H9 (cell line): ENCODE measurements around the gene TBPL1. TPM values are rescaled to one million over a fixed set of nuclear protein-coding genes. Genes with fewer than 3 reads are reported as not detected.

Experiments
- DNase-seq: peaks from one replicate; pipeline ENCODE4 v3.0.0-alpha.2; 2017
- H2AFZ ChIP-seq: one replicate; pipeline ENCODE4 v1.6.1; 2013; ENCODE audit warnings: mild to moderate bottlenecking, low read length, control low read depth, moderate library complexity
- H2AK5ac ChIP-seq: 2 replicates; pipeline ENCODE4 v1.6.1; 2013; ENCODE audit warnings: low read length, control low read depth, mixed read lengths; ENCODE audit not compliant: insufficient read length
- H2BK120ac ChIP-seq: one replicate; pipeline ENCODE4 v1.6.1; 2013; ENCODE audit warnings: low read depth, mild to moderate bottlenecking, low read length, control low read depth, inconsistent platforms; ENCODE audit not compliant: poor library complexity, severe bottlenecking
- H2BK12ac ChIP-seq: 2 replicates; pipeline ENCODE4 v1.6.1; 2013; ENCODE audit warnings: low read length, control low read depth, mixed read lengths, low read depth; ENCODE audit not compliant: insufficient read length
- H2BK15ac ChIP-seq: 2 replicates; pipeline ENCODE4 v1.6.1; 2013; ENCODE audit warnings: low read depth, low read length, control low read depth
- H2BK20ac ChIP-seq: one replicate; pipeline ENCODE4 v1.6.1; 2013; ENCODE audit warnings: low read depth, mild to moderate bottlenecking, low read length, control low read depth, inconsistent platforms; ENCODE audit not compliant: poor library complexity, severe bottlenecking
- H2BK5ac ChIP-seq: 2 replicates; pipeline ENCODE4 v1.6.1; 2013; ENCODE audit warnings: low read length, control low read depth, mixed read lengths; ENCODE audit not compliant: insufficient read length
- H3K14ac ChIP-seq: 2 replicates; pipeline ENCODE4 v1.6.1; 2013; ENCODE audit warnings: low read length, control low read depth; ENCODE audit not compliant: insufficient read depth
- H3K18ac ChIP-seq: 2 replicates; pipeline ENCODE4 v1.6.1; 2013; ENCODE audit warnings: low read depth, mild to moderate bottlenecking, mixed read lengths, low read length, control low read depth; ENCODE audit not compliant: insufficient read length
- H3K23ac ChIP-seq: 2 replicates; pipeline ENCODE4 v1.6.1; 2013; ENCODE audit warnings: low read length, control low read depth, mixed read lengths, low read depth; ENCODE audit not compliant: insufficient read length
- H3K23me2 ChIP-seq: 2 replicates; pipeline ENCODE4 v1.6.1; 2013; ENCODE audit warnings: low read depth, mild to moderate bottlenecking, mixed read lengths, low read length, control low read depth; ENCODE audit not compliant: insufficient read length, poor library complexity, severe bottlenecking
- H3K27ac ChIP-seq: 2 replicates; pipeline ENCODE4 v1.5.1; 2013; ENCODE audit warnings: low read length, control low read depth, mixed read lengths, low read depth; ENCODE audit not compliant: insufficient read length
- H3K27me3 ChIP-seq: 2 replicates; pipeline ENCODE4 v1.6.1; 2013; ENCODE audit warnings: low read length, control low read depth, inconsistent platforms; ENCODE audit not compliant: insufficient read depth
- H3K4ac ChIP-seq: 2 replicates; pipeline ENCODE4 v1.6.1; 2013; ENCODE audit warnings: low read depth, mild to moderate bottlenecking, control low read depth, inconsistent platforms, low read length, moderate library complexity
- H3K4me1 ChIP-seq: 2 replicates; pipeline ENCODE4 v1.6.1; 2013; ENCODE audit warnings: low read length, control low read depth, inconsistent platforms; ENCODE audit not compliant: insufficient read depth
- H3K4me2 ChIP-seq: 2 replicates; pipeline ENCODE4 v1.6.1; 2013; ENCODE audit warnings: low read length, control low read depth, mixed read lengths; ENCODE audit not compliant: insufficient read length, insufficient read depth
- H3K56ac ChIP-seq: 2 replicates; pipeline ENCODE4 v1.6.1; 2013; ENCODE audit warnings: low read depth, mild to moderate bottlenecking, mixed read lengths, low read length, control low read depth; ENCODE audit not compliant: insufficient read length
- H3K79me1 ChIP-seq: 2 replicates; pipeline ENCODE4 v1.6.1; 2013; ENCODE audit warnings: low read depth, mild to moderate bottlenecking, moderate library complexity, low read length, control low read depth, inconsistent platforms; ENCODE audit not compliant: insufficient read depth, poor library complexity, severe bottlenecking
- H3K79me2 ChIP-seq: 2 replicates; pipeline ENCODE4 v1.6.1; 2013; ENCODE audit warnings: low read length, control low read depth, inconsistent platforms; ENCODE audit not compliant: insufficient read depth
- H3K9ac ChIP-seq: 2 replicates; pipeline ENCODE4 v1.6.1; 2013; ENCODE audit warnings: low read length, control low read depth, mixed read lengths; ENCODE audit not compliant: insufficient read length; ENCODE audit errors: extremely low read depth
- H3K9me3 ChIP-seq: one replicate; pipeline ENCODE4 v1.6.1; 2013; ENCODE audit warnings: low read depth, low read length, inconsistent platforms; ENCODE audit not compliant: control insufficient read depth
- H3T11ph ChIP-seq: one replicate; pipeline ENCODE4 v1.6.1; 2013; ENCODE audit warnings: mild to moderate bottlenecking, low read length, control low read depth, inconsistent platforms
- H4K20me1 ChIP-seq: one replicate; pipeline ENCODE4 v1.6.1; 2013; ENCODE audit not compliant: control insufficient read depth, insufficient read length, insufficient read depth
- H4K5ac ChIP-seq: 2 replicates; pipeline ENCODE4 v1.6.1; 2013; ENCODE audit warnings: low read depth, mild to moderate bottlenecking, mixed read lengths, low read length, control low read depth; ENCODE audit not compliant: insufficient read length
- H4K8ac ChIP-seq: replicated peaks from 2 replicates; pipeline ENCODE4 v1.6.1; 2013; ENCODE audit warnings: low read length, control low read depth, mixed read lengths, low read depth; ENCODE audit not compliant: insufficient read length
- H4K91ac ChIP-seq: 2 replicates; pipeline ENCODE4 v1.6.1; 2013; ENCODE audit warnings: low read depth, mild to moderate bottlenecking, moderate library complexity, mixed read lengths, low read length, control low read depth; ENCODE audit not compliant: insufficient read length
- H3K27ac Mint-ChIP-seq, 3 experiments: 2 replicates in 2 of 3; 3 replicates in 1 of 3; pipeline ENCODE4 v1.8.0; 2020 to 2021; ENCODE audit warnings: mixed read lengths in 3 of 3, mild to moderate bottlenecking in 1 of 3, moderate library complexity in 1 of 3
- H3K27me3 Mint-ChIP-seq: 2 replicates; pipeline ENCODE4 v1.8.0; 2021; ENCODE audit warnings: low read depth, mild to moderate bottlenecking, moderate library complexity, mixed read lengths
- H3K36me3 Mint-ChIP-seq, 3 experiments: 2 replicates in 2 of 3; 3 replicates in 1 of 3; pipeline ENCODE4 v1.8.0; 2020 to 2021; ENCODE audit warnings: low read depth in 3 of 3, mixed read lengths in 3 of 3; ENCODE audit not compliant: insufficient read depth in 1 of 3
- H3K4me1 Mint-ChIP-seq, 2 experiments: 2 replicates each; pipeline ENCODE4 v1.8.0; 2020; ENCODE audit warnings: mixed read lengths in 2 of 2
- H3K4me3 Mint-ChIP-seq, 2 experiments: 2 replicates in 1 of 2; 3 replicates in 1 of 2; pipeline ENCODE4 v1.8.0; 2020 to 2021; ENCODE audit warnings: mild to moderate bottlenecking in 2 of 2, mixed read lengths in 2 of 2, moderate library complexity in 1 of 2
- H3K9me3 Mint-ChIP-seq, 2 experiments: 2 replicates in 1 of 2; 3 replicates in 1 of 2; pipeline ENCODE4 v1.8.0; 2020; ENCODE audit warnings: mild to moderate bottlenecking in 2 of 2, mixed read lengths in 2 of 2, moderate library complexity in 1 of 2
- WGBS: extraction: QIAGEN DNeasy Blood & Tissue Kit; methylation state at CpG from one replicate; pipeline ENCODE4 v1.1.7; 2013; ENCODE audit warnings: missing lambda C conversion rate, low lambda C conversion rate, mixed read lengths; ENCODE audit not compliant: insufficient read length; ENCODE audit errors: extremely low coverage; 5-methylcytosine and 5-hydroxymethylcytosine counted together
- total RNA-seq: library from RNA; stranded (reverse); gene quantifications from 2 replicates; pipeline ENCODE4 v1.2.1, GENCODE V29; 2021
- TF ChIP-seq, protein P1 (sequence below): fragments of 200-600 bp; sonication (generic); conservative IDR thresholded peaks from 3 replicates; pipeline ENCODE4 v1.8.0; 2021; ENCODE audit warnings: antibody characterized with exemption, mild to moderate bottlenecking

The TBPL1 gene
- total RNA-seq, 1 experiment from 2014 or later = 49.7 TPM

GRCh38 chr6:133969921-133970295 lies 16.9 kb downstream of the TBPL1 start:
- Mint-ChIP-seq H3K27me3 (no peaks in the 10 kb centered on the region), H3K4me1 (peaks cover 19 to 23% of the 10 kb centered on the region in 2 experiments), H3K36me3 (no peaks in the 10 kb centered on the region), H3K27ac (peak overlapping the region in 1 of 3 experiments; percentile 14; a peak in 1 of 7 replicates), H3K4me3 (no peak overlapping the region), H3K9me3 (no peaks in the 10 kb centered on the region)
- H4K8ac ChIP-seq = no peak overlapping the region
- H3K27ac ChIP-seq = no peak overlapping the region
- no peaks in the 10 kb centered on the region for H3K9me3 ChIP-seq
- no peak overlapping the region for H2BK120ac ChIP-seq
- H2BK20ac ChIP-seq = no peak overlapping the region
- no peak overlapping the region for H3T11ph ChIP-seq
- H2BK15ac ChIP-seq = no peak overlapping the region
- H3K56ac ChIP-seq = no peak overlapping the region
- no peak overlapping the region for H3K9ac ChIP-seq
- no peak overlapping the region for H3K4ac ChIP-seq
- H3K79me1 ChIP-seq = no peaks in the 10 kb centered on the region
- TF ChIP-seq, protein P1, sequence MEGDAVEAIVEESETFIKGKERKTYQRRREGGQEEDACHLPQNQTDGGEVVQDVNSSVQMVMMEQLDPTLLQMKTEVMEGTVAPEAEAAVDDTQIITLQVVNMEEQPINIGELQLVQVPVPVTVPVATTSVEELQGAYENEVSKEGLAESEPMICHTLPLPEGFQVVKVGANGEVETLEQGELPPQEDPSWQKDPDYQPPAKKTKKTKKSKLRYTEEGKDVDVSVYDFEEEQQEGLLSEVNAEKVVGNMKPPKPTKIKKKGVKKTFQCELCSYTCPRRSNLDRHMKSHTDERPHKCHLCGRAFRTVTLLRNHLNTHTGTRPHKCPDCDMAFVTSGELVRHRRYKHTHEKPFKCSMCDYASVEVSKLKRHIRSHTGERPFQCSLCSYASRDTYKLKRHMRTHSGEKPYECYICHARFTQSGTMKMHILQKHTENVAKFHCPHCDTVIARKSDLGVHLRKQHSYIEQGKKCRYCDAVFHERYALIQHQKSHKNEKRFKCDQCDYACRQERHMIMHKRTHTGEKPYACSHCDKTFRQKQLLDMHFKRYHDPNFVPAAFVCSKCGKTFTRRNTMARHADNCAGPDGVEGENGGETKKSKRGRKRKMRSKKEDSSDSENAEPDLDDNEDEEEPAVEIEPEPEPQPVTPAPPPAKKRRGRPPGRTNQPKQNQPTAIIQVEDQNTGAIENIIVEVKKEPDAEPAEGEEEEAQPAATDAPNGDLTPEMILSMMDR = no peak
- no peak overlapping the region for H2AFZ ChIP-seq
- no peaks in the 10 kb centered on the region for H3K27me3 ChIP-seq
- no peak overlapping the region for H2BK5ac ChIP-seq
- H3K23ac ChIP-seq = no peak overlapping the region
- H2BK12ac ChIP-seq = no peak overlapping the region
- peaks cover 3% of the 10 kb centered on the region; the same call in 1 of the 2 replicates for H3K4me1 ChIP-seq
- no peak overlapping the region for H3K4me2 ChIP-seq
- H4K5ac ChIP-seq = no peak overlapping the region
- no peaks in the 10 kb centered on the region for H4K20me1 ChIP-seq
- H4K91ac ChIP-seq = no peak overlapping the region
- no peak for DNase-seq
- no peak overlapping the region for H3K14ac ChIP-seq
- no peaks in the 10 kb centered on the region for H3K23me2 ChIP-seq
- no peak overlapping the region for H3K18ac ChIP-seq
- peaks cover 4% of the 10 kb centered on the region; the same call in 1 of the 2 replicates for H3K79me2 ChIP-seq
- no peak overlapping the region for H2AK5ac ChIP-seq
- WGBS = no CpG with 5 or more reads among the region's 2 CpGs
